Measurements from ENCODE around the gene SV2B.
A peak's percentile ranks its signal among the peaks of the same experiment; 100 is the strongest.
"Not testable (repeated sequence)": the region's sequence is repeated elsewhere in the genome, so short reads cannot be mapped to it uniquely, and the experiment has no call there.

SV2B gene

DNA sequence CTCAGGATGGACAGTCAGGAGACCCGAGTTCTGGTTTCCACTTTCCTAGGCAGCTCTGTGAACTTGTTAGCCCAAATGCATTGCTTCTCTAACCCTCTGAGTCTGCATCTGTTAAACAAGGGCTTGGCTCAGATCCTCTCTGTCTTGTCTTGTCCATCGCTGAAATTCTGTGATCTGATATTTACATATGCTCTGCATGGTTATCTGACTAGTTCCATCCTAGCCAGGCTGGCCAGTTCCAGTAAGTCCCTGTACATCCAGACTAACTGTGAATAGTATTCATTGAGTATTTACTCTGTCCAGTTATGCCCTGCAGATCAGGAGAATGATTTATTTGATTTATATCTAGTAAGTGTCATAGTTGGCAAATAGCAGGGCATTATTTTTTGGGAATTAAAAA is 27.0 kb upstream of the SV2B start:
- TF ChIP-seq, protein P1, sequence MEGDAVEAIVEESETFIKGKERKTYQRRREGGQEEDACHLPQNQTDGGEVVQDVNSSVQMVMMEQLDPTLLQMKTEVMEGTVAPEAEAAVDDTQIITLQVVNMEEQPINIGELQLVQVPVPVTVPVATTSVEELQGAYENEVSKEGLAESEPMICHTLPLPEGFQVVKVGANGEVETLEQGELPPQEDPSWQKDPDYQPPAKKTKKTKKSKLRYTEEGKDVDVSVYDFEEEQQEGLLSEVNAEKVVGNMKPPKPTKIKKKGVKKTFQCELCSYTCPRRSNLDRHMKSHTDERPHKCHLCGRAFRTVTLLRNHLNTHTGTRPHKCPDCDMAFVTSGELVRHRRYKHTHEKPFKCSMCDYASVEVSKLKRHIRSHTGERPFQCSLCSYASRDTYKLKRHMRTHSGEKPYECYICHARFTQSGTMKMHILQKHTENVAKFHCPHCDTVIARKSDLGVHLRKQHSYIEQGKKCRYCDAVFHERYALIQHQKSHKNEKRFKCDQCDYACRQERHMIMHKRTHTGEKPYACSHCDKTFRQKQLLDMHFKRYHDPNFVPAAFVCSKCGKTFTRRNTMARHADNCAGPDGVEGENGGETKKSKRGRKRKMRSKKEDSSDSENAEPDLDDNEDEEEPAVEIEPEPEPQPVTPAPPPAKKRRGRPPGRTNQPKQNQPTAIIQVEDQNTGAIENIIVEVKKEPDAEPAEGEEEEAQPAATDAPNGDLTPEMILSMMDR (IDR thresholded peaks at IDR 0.05; ENCODE audit: control insufficient read depth, insufficient read depth, low read depth, low read length, missing control alignments): no peak
- H3K4me3 ChIP-seq (ENCODE audit: control insufficient read depth, low read depth, low read length): no peak overlapping the region
- no peak for DNase-seq (ENCODE audit: low read depth)

DNA sequence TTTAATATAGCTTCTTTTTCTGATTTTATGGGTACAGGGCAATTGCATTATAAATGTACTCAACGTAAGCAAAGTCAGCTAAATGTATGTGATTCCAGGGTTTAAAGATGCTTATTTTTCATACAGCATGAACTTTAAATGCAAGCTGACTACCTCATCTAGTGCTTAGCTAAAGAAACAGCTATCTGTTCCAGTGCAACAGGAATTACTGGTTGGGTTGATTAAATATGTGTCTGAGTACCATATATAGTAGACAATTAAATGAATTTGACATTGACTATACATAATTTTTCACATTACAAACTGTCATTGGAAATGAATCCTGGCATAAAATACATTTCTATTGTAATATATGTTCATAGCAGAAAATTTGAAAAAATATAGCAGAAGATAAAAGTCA is 26.3 kb upstream of the SV2B start:
- TF ChIP-seq, protein P1 (IDR thresholded peaks at IDR 0.05; ENCODE audit: control insufficient read depth, insufficient read depth, low read depth, low read length, missing control alignments): no peak
- no peak for DNase-seq (ENCODE audit: low read depth)
- H3K4me3 ChIP-seq (ENCODE audit: control insufficient read depth, low read depth, low read length): no peak overlapping the region

DNA sequence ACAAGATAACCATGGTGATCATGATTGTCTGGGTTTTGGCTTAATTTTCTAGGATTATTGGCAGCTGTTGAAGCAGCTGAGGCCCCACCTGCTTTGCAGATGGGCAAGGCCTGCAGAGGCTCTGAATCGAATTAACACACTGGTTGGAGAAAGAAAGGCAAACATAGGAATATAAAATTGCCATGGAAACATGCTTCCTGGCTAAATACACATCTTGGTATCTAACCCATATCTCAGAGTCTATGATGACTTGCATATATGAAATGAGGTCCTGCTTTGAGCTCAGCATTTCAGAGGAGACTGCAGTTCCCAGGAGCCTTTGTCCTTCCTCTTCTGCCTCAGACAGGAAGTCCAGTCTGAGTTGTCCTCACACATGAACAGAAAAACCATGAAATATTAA is 24.3 kb upstream of the SV2B start:
- TF ChIP-seq, protein P1 (IDR thresholded peaks at IDR 0.05; ENCODE audit: control insufficient read depth, insufficient read depth, low read depth, low read length, missing control alignments): no peak
- no peak overlapping the region for H3K4me3 ChIP-seq (ENCODE audit: control insufficient read depth, low read depth, low read length)
- DNase-seq (ENCODE audit: low read depth): no peak

DNA sequence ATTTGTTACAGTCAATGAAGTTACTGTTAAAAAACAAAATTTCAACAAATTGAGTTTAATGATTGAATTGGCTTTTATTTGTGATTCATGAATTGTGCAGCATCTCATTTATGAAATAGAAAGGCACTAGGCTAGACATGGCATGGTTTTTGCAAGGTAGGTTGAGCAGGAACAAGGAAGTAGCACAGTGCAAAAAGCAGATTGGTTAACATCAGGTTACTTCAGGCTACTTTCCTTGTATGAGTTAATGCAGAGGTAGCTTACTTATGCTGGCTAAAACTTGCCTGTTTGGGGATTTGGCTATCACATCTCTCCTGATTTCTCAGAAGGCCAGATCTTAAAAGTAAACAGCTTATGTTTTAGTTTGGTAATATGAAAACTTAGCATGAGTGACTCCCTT is 23.0 kb upstream of the SV2B start:
- DNase-seq (ENCODE audit: low read depth): no peak
- no peak overlapping the region for H3K4me3 ChIP-seq (ENCODE audit: control insufficient read depth, low read depth, low read length)

DNA sequence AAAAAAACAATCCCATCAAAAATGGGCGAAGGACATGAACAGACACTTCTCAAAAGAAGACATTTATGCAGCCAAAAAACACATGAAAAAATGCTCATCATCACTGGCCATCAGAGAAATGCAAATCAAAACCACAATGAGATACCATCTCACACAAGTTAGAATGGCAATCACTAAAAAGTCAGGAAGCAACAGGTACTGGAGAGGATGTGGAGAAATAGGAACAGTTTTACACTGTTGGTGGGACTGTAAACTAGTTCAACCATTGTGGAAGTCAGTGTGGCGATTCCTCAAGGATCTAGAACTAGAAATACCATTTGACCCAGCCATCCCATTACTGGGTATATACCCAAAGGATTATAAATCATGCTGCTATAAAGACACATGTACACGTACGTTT is 6.2 kb upstream of the SV2B start:
- not testable (repeated sequence) for H3K4me3 ChIP-seq (ENCODE audit: control insufficient read depth, low read depth, low read length); DNase-seq (ENCODE audit: low read depth)

More for the DNA sequence above, 23.0 kb upstream of the SV2B start:
- TF ChIP-seq, protein P1 (IDR thresholded peaks at IDR 0.05; ENCODE audit: control insufficient read depth, insufficient read depth, low read depth, low read length, missing control alignments): no peak

DNA sequence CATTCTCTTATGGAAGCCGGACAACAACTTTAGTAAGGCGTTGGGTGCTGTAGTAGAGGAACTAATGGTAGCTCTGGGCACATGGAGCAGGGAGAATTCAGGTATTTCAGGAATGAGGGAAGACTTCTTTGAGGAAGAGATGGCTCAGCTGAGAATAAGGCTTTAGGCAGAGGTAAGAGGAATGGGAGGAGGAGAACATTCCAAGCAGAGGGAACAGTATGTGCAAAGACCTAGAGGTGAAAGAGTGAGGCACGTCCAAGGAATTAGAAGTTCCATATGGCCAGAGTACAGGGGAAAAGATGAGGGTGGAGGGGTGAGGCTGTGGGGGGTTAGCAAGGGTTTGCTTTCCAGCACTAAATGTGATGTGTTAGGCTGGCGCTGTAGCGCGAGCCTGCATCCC is 1.6 kb upstream of the SV2B start:
- TF ChIP-seq, protein P1 (IDR thresholded peaks at IDR 0.05; ENCODE audit: control insufficient read depth, insufficient read depth, low read depth, low read length, missing control alignments): no peak
- DNase-seq (ENCODE audit: low read depth): no peak

DNA sequence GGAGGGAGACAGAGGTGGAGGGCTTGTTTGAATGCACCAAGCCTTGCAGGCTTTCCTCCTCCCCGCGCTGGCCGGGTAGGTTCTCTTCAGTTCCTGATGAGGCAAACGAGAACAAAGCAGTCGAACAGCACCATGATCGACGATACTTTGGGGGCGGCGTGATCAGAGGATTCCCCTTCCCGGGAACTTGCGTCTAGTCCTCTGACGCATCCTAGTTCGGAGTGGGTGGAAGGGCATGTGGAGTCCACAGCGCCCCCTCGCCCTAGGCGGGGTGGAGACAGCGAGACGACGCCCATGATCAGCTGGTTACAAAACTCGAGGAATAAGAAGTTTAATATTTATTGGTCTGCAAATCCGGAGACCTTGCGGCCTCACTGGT is 452 bp upstream of the SV2B start:
- H3K4me3 ChIP-seq (ENCODE audit: control insufficient read depth, low read depth, low read length): peak overlapping the region; percentile 22
- DNase-seq (ENCODE audit: low read depth): no peak

More for the DNA sequence above, 1.6 kb upstream of the SV2B start:
- H3K4me3 ChIP-seq (ENCODE audit: control insufficient read depth, low read depth, low read length): no peak overlapping the region

More for the DNA sequence above, 452 bp upstream of the SV2B start:
- TF ChIP-seq, protein P1 (IDR thresholded peaks at IDR 0.05; ENCODE audit: control insufficient read depth, insufficient read depth, low read depth, low read length, missing control alignments): no peak
